Measurements from ENCODE around the gene PSMB5. TPM values are rescaled to one million over a fixed set of nuclear protein-coding genes. Genes with fewer than 3 reads are reported as not detected.
"Not testable (repeated sequence)": the region's sequence is repeated elsewhere in the genome, so short reads cannot be mapped to it uniquely, and the experiment has no call there.

PSMB5 gene
- total RNA-seq, 1 experiment from 2014 or later: 162 TPM

- Mint-ChIP-seq H3K36me3 (ENCODE audit: insufficient read depth, unreplicated experiment) (no peaks in the 10 kb centered on the region), H3K9me3 (ENCODE audit: unreplicated experiment) (no peaks in the 10 kb centered on the region), H3K27me3 (ENCODE audit: insufficient read depth, unreplicated experiment) (no peaks in the 10 kb centered on the region), H3K27ac (ENCODE audit: low read depth, unreplicated experiment) (peak overlapping the region; percentile 99), H3K4me1 (ENCODE audit: insufficient read depth, unreplicated experiment) (peaks cover 32% of the 10 kb centered on the region), H3K4me3 (ENCODE audit: unreplicated experiment) (peak overlapping the region; percentile 94)
- CTCF ChIA-PET: interaction anchor here (0.8 to 24.6 kb wide), 14 partner anchors 9 to 445 kb away, joined by 3 to 620 read pairs (median 8); partner anchors contain the start of genes AJUBA and CDH24
- POLR2A ChIA-PET: interaction anchor here (0.7 to 4.0 kb wide), 22 partner anchors 10 to 416 kb away, joined by 3 to 91 read pairs (median 10); partner anchors contain the start of genes ACIN1, AJUBA, C14orf119 and CDH24
- TF ChIP-seq CTCF (IDR thresholded peaks at IDR 0.05; ENCODE audit: unreplicated experiment): no peak
- no TSS peak for BruUV-seq (replicated peaks)
- intact Hi-C loops (cut with micrococcal nuclease): no loop called here
- no peak for DNase-seq (ENCODE audit: unreplicated experiment)
These were observed 29.1 kb downstream of the PSMB5 start for GRCh38 chr14:23005451-23006187.

DNA sequence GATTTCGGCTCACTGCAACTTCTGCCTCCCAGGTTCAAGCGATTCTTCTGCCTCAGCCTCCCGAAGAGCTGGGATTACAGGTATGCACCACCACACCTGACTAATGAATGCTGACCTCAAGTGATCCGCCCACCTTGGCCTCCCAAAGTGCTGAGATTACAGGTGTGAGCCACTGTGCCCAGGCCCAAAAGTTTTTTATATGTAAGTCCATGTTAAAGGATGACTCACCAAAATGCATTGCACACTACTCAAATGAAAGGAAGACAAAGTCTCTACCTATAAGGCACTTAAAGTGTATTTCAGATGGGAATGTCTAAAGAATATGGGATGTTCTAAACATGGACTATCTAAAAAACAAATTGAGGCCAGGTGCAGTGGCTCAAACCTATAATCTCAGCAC, 30.4 kb downstream of the PSMB5 start:
- not testable (repeated sequence) for H3K9me3 Mint-ChIP-seq (ENCODE audit: unreplicated experiment)
- POLR2A ChIA-PET: interaction anchor here (1.0 to 1.1 kb wide), 2 partner anchors 18 to 22 kb away, joined by 3 read pairs; partner anchors contain the start of gene AJUBA

DNA sequence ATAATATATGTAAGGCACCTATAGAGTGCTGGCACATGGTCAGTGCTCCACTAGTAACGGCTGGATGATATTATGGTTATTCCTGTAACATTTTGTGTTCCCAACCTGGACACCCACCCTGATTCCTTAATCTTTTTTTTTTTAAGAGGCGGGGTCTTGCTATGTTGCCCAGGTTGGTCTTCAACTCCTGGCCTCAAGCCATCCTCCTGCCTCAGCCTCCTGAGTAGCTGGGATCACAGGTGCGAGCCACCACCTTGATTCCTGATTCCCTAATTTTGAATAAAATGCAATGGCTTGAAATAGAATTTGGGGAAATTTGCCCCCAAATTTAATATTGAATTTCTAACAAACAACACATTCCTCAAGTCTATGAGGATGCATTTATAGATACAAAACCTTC, 32.1 kb downstream of the PSMB5 start:
- no peak for DNase-seq (ENCODE audit: unreplicated experiment)
- POLR2A ChIA-PET: no interaction called here
- no TSS peak for BruUV-seq (replicated peaks)
- peaks cover 17% of the 10 kb centered on the region for H3K4me1 Mint-ChIP-seq (ENCODE audit: insufficient read depth, unreplicated experiment)
- no peaks in the 10 kb centered on the region for H3K9me3 Mint-ChIP-seq (ENCODE audit: unreplicated experiment)
- no peaks in the 10 kb centered on the region for H3K27me3 Mint-ChIP-seq (ENCODE audit: insufficient read depth, unreplicated experiment)
- H3K36me3 Mint-ChIP-seq (ENCODE audit: insufficient read depth, unreplicated experiment): no peaks in the 10 kb centered on the region
- TF ChIP-seq CTCF (IDR thresholded peaks at IDR 0.05; ENCODE audit: unreplicated experiment): no peak
- intact Hi-C loops (cut with micrococcal nuclease): no loop called here
- no peak overlapping the region for H3K4me3 Mint-ChIP-seq (ENCODE audit: unreplicated experiment)
- no peak overlapping the region for H3K27ac Mint-ChIP-seq (ENCODE audit: low read depth, unreplicated experiment)
- CTCF ChIA-PET: interaction anchor here (1.9 to 24.6 kb wide), 3 partner anchors 9 to 59 kb away, joined by 9 to 620 read pairs (median 190); partner anchors contain the start of genes AJUBA and CDH24

More for the DNA sequence above, 30.4 kb downstream of the PSMB5 start:
- H3K27me3 Mint-ChIP-seq (ENCODE audit: insufficient read depth, unreplicated experiment); DNase-seq (ENCODE audit: unreplicated experiment); intact Hi-C loops (cut with micrococcal nuclease); H3K36me3 Mint-ChIP-seq (ENCODE audit: insufficient read depth, unreplicated experiment); H3K4me3 Mint-ChIP-seq (ENCODE audit: unreplicated experiment); BruUV-seq (replicated peaks); H3K27ac Mint-ChIP-seq (ENCODE audit: low read depth, unreplicated experiment): not testable (repeated sequence)
- peaks cover 26% of the 10 kb centered on the region for H3K4me1 Mint-ChIP-seq (ENCODE audit: insufficient read depth, unreplicated experiment)
- CTCF ChIA-PET: interaction anchor here (0.6 to 24.6 kb wide), 5 partner anchors 8 to 57 kb away, joined by 3 to 620 read pairs (median 4); partner anchors contain the start of gene CDH24

DNA sequence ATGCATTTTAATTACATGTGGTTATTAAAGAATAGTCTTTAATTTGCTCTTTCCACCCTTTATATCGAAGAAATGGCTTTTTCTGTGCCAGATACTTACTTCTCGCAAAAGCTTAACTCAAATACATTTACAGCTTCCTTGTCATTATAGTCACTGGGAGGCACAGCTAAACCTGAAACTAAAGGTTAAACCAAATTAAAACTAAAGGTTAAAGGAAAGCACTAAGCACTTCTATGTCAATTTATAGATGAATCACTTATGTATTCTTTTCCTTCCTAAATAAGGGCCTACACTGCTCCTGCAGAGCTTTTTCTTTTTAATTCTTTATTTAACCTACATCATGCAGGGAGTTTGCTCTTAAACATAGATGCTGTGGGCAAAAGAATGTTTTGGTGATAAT, 33.8 kb downstream of the PSMB5 start:
- no peaks in the 10 kb centered on the region for H3K27me3 Mint-ChIP-seq (ENCODE audit: insufficient read depth, unreplicated experiment)
- no peak for TF ChIP-seq CTCF (IDR thresholded peaks at IDR 0.05; ENCODE audit: unreplicated experiment)
- ChIA-PET CTCF (interaction anchor here (0.6 to 24.6 kb wide), 6 partner anchors 7 to 93 kb away, joined by 3 to 620 read pairs (median 6); partner anchors contain the start of genes AJUBA and CDH24), POLR2A (interaction anchor here (1.2 kb wide), 1 partner anchor 32 kb away, joined by 6 read pairs; no protein-coding TSS in a partner anchor)
- H3K4me1 Mint-ChIP-seq (ENCODE audit: insufficient read depth, unreplicated experiment): peaks cover 11% of the 10 kb centered on the region
- H3K36me3 Mint-ChIP-seq (ENCODE audit: insufficient read depth, unreplicated experiment): peaks cover 1% of the 10 kb centered on the region
- intact Hi-C loops (cut with micrococcal nuclease): no loop called here
- no peaks in the 10 kb centered on the region for H3K9me3 Mint-ChIP-seq (ENCODE audit: unreplicated experiment)
- BruUV-seq (replicated peaks): no TSS peak
- no peak overlapping the region for H3K27ac Mint-ChIP-seq (ENCODE audit: low read depth, unreplicated experiment)
- no peak for DNase-seq (ENCODE audit: unreplicated experiment)
- no peak overlapping the region for H3K4me3 Mint-ChIP-seq (ENCODE audit: unreplicated experiment)

Measured in MCF 10A (cell line).